ENCODE measurements around the gene CORT.
A peak's percentile ranks its signal among the peaks of the same experiment; 100 is the strongest.
"Not testable (repeated sequence)": the region's sequence is repeated elsewhere in the genome, so short reads cannot be mapped to it uniquely, and the experiment has no call there.

Gene CORT

GRCh38 chr1:10440305-10440704, 9.5 kb upstream of the CORT start:
- DNase-seq, result no peak

GRCh38 chr1:10440794-10441193, 9.0 kb upstream of the CORT start:
- no peak for DNase-seq

- no peak for DNase-seq
Observed at GRCh38 chr1:10444248-10444647, 5.6 kb upstream of the CORT start.

DNA sequence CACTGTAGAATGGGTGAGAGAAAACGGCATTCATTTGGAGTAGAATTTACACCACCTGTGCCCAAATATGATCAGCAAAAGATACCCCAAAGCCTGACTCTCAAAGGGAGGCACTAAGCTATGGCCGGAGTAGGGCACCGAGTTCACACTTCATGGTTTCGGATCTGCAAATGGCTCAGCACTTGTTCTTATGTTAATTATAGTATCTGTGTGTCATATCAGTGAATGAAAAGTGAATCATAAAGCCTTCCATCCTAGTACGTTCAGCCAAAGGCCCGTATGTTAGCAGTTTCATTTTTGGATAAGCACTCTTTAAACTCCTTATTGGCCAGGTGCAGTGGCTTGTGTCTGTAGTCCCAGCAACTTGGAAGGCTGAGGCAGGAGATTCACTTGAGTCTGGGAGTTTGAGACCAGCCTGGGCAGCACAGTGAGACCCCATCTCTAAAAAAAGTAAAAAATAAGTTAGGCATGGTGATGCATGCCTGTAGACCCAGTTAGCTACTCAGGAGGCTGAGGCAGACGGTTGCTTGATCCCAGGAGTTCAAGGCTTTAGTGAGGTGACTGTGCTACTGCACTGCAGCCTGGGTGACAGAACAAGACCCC, 4.9 kb upstream of the CORT start:
- DNase-seq, result no peak

DNA sequence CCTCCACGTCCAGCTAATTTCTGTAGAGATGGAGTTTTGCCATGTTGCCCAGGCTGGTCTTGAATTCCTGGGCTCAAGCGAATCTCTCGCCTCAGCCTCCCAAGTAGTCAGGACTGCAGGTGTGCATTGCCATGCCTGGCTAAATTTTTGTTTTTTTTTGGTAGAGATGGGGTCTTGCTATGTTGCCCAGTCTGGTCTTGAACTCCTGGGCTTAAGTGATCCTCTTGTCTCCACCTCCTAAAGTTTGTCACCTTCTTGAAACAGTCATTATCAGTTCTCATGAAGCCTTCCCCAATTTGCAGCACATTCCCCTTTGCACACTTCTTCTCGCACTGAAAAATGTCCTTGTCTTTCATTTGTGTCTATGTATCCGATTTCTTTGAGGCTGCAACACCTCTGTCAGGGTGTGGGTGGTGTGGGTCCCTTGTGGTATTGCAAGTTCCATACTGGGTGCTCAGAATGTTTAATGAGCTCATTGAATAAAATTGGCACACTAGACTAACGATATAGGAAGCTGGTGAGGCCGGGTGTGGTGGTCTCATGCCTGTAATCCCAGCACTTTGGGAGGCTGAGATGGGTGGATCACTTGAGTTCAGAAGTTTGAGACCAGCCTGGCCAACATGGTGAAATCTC, 2.9 kb upstream of the CORT start:
- no peak for DNase-seq

DNA sequence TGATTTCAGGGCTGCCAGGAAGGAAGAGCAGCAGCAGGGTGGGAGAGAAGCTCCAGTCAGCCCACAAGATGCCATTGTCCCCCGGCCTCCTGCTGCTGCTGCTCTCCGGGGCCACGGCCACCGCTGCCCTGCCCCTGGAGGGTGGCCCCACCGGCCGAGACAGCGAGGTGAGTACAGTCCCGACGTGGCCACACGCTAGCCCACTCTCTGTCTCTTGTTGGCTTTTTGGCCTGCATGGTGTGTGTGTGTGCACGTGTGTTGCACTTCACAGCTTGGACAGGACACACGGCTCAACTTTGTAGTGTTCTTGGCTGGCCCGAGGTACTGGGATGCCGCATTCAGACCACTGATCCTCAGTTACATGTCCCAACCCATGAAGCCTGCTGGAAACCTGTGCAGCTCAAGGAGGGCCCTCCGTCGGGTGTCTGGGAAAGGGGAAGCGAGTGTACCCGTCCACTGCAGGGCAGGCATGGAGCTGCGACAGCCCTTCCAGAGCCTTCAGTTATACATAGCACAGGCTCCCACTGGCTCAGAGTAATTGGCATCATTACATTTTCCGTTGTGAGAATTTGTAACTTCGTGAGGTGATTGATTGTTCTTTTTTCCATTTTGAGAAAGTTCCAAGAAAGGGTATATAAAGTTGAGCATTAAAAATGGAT, 454 bp downstream of the CORT start:
- DNase-seq, result peak; percentile 8

DNA sequence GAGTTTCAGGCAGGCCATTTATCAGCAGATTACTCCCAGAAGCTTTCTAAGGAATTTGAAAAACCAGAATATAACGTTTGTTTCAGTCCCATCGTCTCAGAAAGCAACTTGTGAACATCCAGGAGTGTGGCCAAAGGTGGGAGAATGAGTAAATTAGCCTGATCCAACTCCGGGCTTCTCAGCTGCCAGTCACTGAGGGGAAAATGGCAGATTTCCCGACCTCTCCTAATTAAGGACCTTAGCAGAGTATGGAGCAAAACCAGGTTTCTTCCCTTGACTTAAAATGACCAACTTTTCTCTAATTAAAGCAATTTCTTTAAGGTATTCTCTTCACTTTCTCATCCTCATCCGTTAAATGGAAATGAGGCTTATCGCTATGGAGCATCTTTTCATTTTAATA, 1.0 kb downstream of the CORT start:
- peak; percentile 5 for DNase-seq

DNA sequence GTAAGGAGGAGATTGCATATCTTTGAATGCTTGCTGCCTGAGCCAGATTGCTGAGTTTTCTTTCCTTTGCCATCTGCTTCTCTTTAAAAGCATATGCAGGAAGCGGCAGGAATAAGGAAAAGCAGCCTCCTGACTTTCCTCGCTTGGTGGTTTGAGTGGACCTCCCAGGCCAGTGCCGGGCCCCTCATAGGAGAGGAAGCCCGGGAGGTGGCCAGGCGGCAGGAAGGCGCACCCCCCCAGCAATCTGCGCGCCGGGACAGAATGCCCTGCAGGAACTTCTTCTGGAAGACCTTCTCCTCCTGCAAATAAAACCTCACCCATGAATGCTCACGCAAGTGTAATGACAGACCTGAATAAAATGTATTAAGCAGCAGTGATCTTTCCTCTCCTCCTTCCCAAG, 1.5 kb downstream of the CORT start:
- DNase-seq, result peak; percentile 75

DNA sequence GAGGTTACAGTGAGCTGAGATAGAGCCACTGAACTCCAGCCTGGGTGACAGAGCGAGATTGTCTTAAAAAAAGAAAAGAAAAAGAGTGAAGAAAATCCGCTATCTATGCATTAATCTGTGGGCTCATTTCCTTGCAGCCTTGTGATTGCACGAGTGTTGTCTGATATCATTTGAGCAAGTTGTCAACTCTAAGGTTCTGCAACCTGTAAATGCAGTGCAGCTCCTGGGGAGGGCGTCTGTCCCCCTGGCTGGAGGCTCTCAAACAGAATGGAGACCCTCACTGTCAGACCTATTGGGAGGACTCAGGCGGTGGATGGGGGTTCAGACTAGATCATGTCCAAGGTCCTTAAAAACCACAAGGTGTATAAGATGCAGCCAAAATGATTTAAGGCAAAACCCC, 6.2 kb downstream of the CORT start:
- no peak for DNase-seq

GRCh38 chr1:10456661-10457060, 6.8 kb downstream of the CORT start:
- no peak for DNase-seq

- not testable (repeated sequence) for DNase-seq
Observed at GRCh38 chr1:10457462-10457861, 7.6 kb downstream of the CORT start.

GRCh38 chr1:10457875-10458274, 8.0 kb downstream of the CORT start:
- no peak for DNase-seq

- DNase-seq, result peak; percentile 78
Observed at GRCh38 chr1:10459184-10459583, 9.4 kb downstream of the CORT start.

GRCh38 chr1:10467078-10467477, 17.2 kb downstream of the CORT start:
- DNase-seq, result no peak

DNA sequence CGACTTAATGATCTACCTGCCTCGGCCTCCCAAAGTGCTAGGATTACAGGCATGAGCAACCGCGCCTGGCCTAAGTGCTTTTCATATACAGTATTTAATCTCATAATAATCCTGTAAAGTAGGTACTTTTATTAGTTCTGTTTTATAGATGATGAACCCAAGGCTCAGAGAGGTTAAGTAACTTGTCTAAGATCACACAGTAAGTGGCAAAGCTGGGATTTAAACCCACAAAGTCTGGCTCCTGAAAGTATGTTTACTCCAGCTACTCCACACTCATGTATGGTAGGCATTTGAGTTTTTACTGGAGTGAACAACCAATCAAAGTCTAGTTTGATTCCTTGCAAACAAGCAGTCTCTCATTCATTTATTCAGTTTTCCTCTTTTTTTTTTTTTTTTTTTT, 20.2 kb downstream of the CORT start:
- no peak for DNase-seq

DNA sequence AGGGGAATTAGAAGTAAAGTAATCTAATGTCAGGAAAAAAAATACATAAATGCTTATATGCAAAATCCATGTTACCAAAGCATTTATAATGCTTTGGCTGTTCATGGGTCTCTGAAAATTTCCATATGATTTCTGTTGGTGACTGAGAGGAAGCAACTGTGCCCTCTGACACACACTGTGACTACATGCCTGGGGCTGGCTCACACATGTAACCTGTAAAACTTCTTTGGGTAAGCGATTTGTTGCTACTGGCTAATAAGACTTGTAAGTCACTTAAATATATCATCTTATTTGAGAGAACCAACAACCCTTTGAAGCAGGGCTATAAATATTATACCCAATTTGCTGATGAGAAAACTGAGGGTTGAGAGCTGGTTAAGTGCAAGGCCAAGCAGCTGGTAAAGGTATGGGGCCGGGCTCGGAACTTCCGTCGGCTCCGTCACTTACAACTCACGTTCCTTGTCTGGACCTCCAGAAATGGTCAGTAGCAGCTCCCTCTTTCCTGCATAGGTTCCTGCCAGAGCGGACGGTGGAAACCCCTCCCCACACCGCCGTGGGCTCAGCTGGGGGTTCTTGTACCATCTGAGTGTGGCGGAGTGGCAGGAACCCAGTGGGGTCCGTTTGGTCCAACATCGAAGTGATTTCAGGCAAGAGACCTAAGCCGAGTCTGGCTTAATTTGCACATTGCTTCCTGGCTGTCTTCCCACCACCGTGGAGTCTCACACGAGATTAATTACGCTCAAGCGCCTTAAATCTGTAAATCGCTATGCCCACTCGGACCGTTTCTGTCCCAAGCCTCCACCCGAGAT, 21.8 kb downstream of the CORT start:
- peak; percentile 28 for DNase-seq

GRCh38 chr1:10472220-10473144, 22.7 kb downstream of the CORT start, which contains the start of gene DFFA:
TSS of gene DFFA (minus strand) at chr1:10472529. CDS start at chr1:10472458, 71 bp downstream.
- peak; percentile 97 for DNase-seq

- no peak for DNase-seq
Observed at GRCh38 chr1:10473145-10473765, 23.4 kb downstream of the CORT start.

DNA sequence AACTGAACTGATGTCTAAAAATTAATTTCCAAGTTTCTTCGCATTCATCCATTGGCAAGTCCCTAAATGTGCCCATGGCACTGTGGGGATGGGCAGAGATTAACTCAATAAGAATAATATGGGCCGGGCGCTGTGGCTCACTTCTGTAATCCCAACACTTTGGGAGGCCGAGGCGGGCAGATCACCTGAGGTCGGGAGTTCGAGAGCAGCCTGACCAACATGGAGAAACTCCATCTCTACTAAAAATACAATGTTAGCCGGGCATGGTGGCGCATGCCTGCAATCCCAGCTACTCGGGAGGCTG, 24.4 kb downstream of the CORT start:
- DNase-seq, result not testable (repeated sequence)

- DNase-seq, result peak; percentile 82
Observed at GRCh38 chr1:10474613-10475507, 25.0 kb downstream of the CORT start, which contains the start of gene PEX14. TSS of gene PEX14 (plus strand) at chr1:10474950. CDS start at chr1:10474967, 17 bp downstream.

- no peak for DNase-seq
Observed at GRCh38 chr1:10475510-10475909, 25.7 kb downstream of the CORT start.
